ENCODE results near the gene IFT81. TPM values are rescaled to one million over a fixed set of nuclear protein-coding genes. Genes with fewer than 3 reads are reported as not detected.
"Not testable (repeated sequence)": the region's sequence is repeated elsewhere in the genome, so short reads cannot be mapped to it uniquely, and the experiment has no call there.

Gene IFT81
- total RNA-seq, 4 donors from 2014 or later = 6.8 to 12.6 (median 9.7) TPM

DNA sequence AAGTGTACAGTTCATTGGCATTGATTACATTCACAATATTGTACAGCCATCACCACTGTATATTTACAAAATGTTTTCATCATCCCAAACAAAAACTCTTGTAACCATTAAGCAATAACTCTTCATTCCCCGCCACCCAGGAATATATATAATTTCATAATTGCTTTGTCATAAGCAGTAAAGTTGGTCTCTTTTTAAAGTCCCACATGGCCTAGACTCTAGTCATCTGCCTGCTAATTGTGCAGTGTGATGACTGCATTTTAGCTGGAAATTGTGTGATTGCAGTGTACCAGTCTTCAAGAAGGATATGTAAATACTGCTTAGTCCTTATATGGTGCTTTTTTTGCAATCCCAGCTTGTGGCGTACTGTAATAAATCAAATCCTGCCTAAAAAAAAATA lies 81.8 kb downstream of the IFT81 start:
- intact Hi-C loops (cut with DNase I; ENCODE audit: low total_unique reads) = no loop called here
- 95 to 98% methylated on average over 2 of the region's 2 CpGs for WGBS, 2 donors
- TF ChIP-seq, protein P1, sequence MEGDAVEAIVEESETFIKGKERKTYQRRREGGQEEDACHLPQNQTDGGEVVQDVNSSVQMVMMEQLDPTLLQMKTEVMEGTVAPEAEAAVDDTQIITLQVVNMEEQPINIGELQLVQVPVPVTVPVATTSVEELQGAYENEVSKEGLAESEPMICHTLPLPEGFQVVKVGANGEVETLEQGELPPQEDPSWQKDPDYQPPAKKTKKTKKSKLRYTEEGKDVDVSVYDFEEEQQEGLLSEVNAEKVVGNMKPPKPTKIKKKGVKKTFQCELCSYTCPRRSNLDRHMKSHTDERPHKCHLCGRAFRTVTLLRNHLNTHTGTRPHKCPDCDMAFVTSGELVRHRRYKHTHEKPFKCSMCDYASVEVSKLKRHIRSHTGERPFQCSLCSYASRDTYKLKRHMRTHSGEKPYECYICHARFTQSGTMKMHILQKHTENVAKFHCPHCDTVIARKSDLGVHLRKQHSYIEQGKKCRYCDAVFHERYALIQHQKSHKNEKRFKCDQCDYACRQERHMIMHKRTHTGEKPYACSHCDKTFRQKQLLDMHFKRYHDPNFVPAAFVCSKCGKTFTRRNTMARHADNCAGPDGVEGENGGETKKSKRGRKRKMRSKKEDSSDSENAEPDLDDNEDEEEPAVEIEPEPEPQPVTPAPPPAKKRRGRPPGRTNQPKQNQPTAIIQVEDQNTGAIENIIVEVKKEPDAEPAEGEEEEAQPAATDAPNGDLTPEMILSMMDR (IDR thresholded peaks at IDR 0.05) = no peak
- no peak for TF ChIP-seq POLR2A (IDR thresholded peaks at IDR 0.05)
- no peak overlapping the region for H3K4me3 ChIP-seq (ENCODE audit: low read depth, poor library complexity, severe bottlenecking)
- no peak for DNase-seq (ENCODE audit: low spot score in 2 of 2)

DNA sequence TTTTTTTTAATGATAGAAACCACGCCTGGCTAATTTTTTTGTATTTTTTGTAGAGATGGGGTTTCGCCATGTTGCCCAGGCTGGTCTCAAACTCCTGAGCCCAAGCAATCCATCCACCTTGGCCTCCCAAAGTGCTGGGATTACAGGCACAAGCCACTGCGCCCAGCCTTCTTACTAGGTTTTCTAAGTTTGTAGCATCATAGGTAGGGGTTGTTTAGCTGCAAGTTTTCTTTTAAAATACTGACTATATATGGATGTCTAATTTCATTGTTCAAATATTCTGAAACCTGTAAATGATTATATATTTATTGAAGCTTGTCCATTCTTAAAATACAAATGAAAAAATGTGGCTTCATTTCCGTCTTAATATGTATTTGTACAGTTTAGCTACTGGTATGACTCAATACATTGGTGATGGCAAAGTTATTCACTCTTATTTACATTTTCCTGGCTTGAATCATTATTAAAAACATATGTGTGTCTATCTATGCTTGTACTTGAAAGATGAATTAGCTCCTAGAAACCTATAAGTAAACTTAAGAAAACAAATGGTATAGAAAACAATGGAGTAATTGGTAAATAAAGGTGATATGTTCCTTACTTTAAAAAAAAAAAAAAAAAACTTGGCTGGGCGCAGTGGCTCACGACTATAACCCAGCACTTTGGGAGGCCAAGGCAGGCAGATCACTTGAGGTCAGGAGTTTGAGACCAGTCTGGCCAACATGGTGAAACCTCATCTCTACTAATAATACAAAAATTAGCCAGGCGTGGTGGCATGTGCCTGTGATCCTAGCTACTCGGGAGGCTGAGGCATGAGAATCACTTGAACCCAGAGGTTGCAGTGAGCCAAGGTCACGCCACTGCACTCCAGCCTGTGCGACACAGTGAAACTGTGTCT lies 87.7 kb downstream of the IFT81 start:
- DNase-seq (ENCODE audit: low spot score in 2 of 2); H3K4me3 ChIP-seq (ENCODE audit: low read depth, poor library complexity, severe bottlenecking); intact Hi-C loops (cut with DNase I; ENCODE audit: low total_unique reads): not testable (repeated sequence)
- 92 to 94% methylated on average over 10 of the region's 10 CpGs for WGBS, 2 donors

DNA sequence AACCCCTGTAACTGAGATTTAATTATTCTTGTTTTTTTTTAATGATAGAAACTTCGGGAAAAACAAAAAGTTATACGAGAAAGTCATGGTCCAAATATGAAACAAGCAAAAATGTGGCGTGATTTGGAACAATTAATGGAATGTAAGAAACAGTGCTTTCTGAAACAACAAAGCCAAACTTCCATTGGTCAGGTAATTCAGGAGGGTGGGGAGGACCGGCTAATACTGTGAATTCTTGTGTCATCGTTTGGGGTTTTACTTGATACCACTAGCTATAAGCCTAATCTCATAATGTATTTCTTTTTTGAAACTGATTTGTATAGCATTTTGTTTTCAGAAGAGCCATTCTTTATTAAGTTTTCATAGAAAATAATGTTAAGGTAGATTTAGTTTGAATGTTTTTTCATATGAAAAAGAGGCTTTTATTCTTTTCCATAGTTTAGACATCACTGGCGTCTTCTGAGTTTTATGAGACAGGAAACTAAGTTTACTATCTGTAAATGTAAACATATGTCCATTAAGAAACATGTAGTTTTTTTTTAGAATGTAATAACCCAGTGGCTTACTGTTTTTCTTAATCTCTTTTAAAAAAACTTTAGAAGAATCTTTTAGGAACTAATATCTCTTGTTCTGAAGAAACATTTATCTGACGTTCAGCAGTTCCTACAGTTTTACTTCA lies 94.0 kb downstream of the IFT81 start:
- intact Hi-C loops (cut with DNase I; ENCODE audit: low total_unique reads) = no loop called here
- TF ChIP-seq, protein P1 (IDR thresholded peaks at IDR 0.05) = no peak
- no peak for TF ChIP-seq POLR2A (IDR thresholded peaks at IDR 0.05)

DNA sequence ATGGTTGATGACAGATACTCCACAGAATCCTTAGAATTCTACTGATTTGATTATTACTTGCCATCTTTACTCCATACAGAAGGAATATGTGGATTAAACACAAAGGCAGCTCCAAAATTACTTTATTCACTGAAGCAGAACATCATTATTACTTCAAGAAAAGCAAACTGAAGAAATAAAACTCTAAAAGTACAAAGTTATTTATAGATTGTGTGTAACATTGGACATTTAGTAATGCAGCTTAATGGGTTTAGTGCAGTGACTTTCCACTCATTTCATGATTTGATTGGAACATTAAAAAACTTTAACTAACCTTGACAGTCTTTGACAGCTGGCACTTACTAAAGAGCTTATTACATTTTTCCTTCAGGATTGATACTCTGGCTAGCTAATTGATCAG lies 97.9 kb downstream of the IFT81 start:
- no peak for TF ChIP-seq POLR2A (IDR thresholded peaks at IDR 0.05)
- TF ChIP-seq, protein P1 (IDR thresholded peaks at IDR 0.05) = no peak
- intact Hi-C loops (cut with DNase I; ENCODE audit: low total_unique reads) = no loop called here
- DNase-seq (ENCODE audit: low spot score in 2 of 2) = no peak
- H3K4me3 ChIP-seq (ENCODE audit: low read depth, poor library complexity, severe bottlenecking) = no peak overlapping the region

More for the DNA sequence above, 94.0 kb downstream of the IFT81 start:
- 85 to 88% methylated on average over 7 of the region's 7 CpGs for WGBS, 2 donors
- DNase-seq (ENCODE audit: low spot score in 2 of 2) = no peak
- no peak overlapping the region for H3K4me3 ChIP-seq (ENCODE audit: low read depth, poor library complexity, severe bottlenecking)

DNA sequence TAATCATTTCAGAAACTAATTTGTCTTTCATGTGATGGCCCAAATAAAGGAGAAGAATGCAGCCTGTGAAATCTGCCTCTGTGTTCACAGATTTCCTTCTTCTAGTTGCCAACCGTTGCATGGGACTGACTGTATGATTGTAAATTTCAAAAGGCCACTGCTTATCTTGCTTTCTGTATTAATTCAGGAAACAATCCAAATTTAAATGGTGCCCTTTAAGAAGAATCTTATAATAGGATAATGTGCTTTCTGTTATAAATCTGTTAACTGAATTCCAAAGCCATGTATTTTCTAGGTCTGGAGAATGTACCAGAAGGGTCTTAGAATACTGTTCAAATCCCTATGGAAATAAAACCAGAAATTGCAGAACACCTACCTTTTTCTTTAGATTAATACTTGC lies 98.3 kb downstream of the IFT81 start:
- TF ChIP-seq POLR2A (IDR thresholded peaks at IDR 0.05) = no peak
- TF ChIP-seq, protein P1 (IDR thresholded peaks at IDR 0.05) = no peak
- H3K4me3 ChIP-seq (ENCODE audit: low read depth, poor library complexity, severe bottlenecking) = no peak overlapping the region
- no peak for DNase-seq (ENCODE audit: low spot score in 2 of 2)
- intact Hi-C loops (cut with DNase I; ENCODE audit: low total_unique reads) = no loop called here
- 55 to 61% methylated on average over 1 of the region's 1 CpG for WGBS, 2 donors

DNA sequence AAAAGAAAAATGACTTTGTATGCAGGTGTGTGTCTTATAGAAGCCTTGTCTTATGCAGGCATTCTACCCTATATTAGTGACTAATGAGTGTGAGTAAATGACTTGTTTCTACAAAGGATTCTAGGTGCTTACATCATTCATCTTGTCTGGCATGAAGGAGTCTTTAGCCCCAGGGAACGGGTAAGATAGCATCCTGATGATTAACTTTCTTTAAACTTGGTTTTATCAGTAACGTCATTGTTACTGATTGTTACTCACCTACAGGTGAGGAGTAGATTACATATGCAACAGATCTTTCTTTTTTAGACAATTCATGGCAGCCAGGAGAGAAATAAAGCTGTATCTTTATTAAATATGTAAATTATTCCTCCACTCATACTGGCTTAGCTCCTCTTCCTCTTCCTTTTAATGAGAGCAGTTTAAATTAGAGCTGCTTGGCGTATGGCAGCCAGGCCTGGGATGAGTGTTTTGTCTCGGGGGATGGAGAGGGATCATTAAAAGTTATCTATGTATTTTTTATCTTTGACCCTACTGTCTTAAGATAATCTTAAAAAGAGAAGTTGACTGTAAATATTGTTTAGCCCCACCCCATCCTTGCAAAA lies 99.7 kb downstream of the IFT81 start:
- no peak overlapping the region for H3K4me3 ChIP-seq (ENCODE audit: low read depth, poor library complexity, severe bottlenecking)
- no peak for DNase-seq (ENCODE audit: low spot score in 2 of 2)
- WGBS, 2 donors = 18 to 27% methylated on average over 4 of the region's 4 CpGs
- no peak for TF ChIP-seq POLR2A (IDR thresholded peaks at IDR 0.05)
- TF ChIP-seq, protein P1 (IDR thresholded peaks at IDR 0.05) = no peak
- intact Hi-C loops (cut with DNase I; ENCODE audit: low total_unique reads) = no loop called here
